ENCODE data around the gene RAPGEF6. TPM values are rescaled to one million over a fixed set of nuclear protein-coding genes. Genes with fewer than 3 reads are reported as not detected.

The RAPGEF6 gene
- total and polyA plus RNA-seq, 9 of the 15 experiments (the other 6 are each of a cell fraction or from before 2014, with no cell fraction given): 2.7 to 23.4 (median 12.7) TPM

DNA sequence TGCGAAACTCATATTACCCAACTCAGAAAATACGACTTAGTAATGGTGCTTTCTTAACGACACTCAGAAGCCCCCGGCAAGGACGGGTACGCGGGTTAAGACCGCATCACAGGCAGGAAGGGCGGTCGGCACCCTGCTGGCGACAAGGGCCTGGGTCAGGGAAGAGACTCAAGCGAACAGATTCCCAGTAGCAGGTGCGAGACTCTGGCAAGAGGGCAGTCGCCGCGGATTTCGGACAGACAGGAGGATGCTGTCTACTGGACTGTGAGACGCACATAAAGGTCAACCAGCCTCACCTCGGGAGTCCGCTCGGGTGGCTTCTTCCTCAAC is 398 bp downstream of the RAPGEF6 start (continued):
- TF ChIP-seq, protein P1, sequence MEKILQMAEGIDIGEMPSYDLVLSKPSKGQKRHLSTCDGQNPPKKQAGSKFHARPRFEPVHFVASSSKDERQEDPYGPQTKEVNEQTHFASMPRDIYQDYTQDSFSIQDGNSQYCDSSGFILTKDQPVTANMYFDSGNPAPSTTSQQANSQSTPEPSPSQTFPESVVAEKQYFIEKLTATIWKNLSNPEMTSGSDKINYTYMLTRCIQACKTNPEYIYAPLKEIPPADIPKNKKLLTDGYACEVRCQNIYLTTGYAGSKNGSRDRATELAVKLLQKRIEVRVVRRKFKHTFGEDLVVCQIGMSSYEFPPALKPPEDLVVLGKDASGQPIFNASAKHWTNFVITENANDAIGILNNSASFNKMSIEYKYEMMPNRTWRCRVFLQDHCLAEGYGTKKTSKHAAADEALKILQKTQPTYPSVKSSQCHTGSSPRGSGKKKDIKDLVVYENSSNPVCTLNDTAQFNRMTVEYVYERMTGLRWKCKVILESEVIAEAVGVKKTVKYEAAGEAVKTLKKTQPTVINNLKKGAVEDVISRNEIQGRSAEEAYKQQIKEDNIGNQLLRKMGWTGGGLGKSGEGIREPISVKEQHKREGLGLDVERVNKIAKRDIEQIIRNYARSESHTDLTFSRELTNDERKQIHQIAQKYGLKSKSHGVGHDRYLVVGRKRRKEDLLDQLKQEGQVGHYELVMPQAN (IDR thresholded peaks at IDR 0.05; ENCODE audit: borderline replicate concordance): no peak
- TF ChIP-seq, protein P2, sequence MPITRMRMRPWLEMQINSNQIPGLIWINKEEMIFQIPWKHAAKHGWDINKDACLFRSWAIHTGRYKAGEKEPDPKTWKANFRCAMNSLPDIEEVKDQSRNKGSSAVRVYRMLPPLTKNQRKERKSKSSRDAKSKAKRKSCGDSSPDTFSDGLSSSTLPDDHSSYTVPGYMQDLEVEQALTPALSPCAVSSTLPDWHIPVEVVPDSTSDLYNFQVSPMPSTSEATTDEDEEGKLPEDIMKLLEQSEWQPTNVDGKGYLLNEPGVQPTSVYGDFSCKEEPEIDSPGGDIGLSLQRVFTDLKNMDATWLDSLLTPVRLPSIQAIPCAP (CRISPR knock-in tag; IDR thresholded peaks at IDR 0.05; ENCODE audit: borderline replicate concordance): no peak
- TF ChIP-seq DPF2 (IDR thresholded peaks at IDR 0.05) (no peak), CHD1 (IDR thresholded peaks at IDR 0.05; ENCODE audit: low read length) (peak; percentile 29), NR4A1 (CRISPR knock-in tag; IDR thresholded peaks at IDR 0.05) (no peak), NR4A1 (tag; IDR thresholded peaks at IDR 0.05) (0 out of 2 replicates have a peak, but pooled peaks have one; percentile 31), PURB (CRISPR knock-in tag; IDR thresholded peaks at IDR 0.05; ENCODE audit: low read depth) (no peak), ZBTB1 (CRISPR knock-in tag; IDR thresholded peaks at IDR 0.05; ENCODE audit: borderline replicate concordance, low read depth) (peak; percentile 73), XRCC3 (IDR thresholded peaks at IDR 0.05) (no peak), MCM7 (IDR thresholded peaks at IDR 0.05) (no peak), ZNF239 (CRISPR knock-in tag; IDR thresholded peaks at IDR 0.05) (no peak), ZKSCAN1 (IDR thresholded peaks at IDR 0.05; ENCODE audit: low read depth, low read length) (no peak), SRF (CRISPR knock-in tag; IDR thresholded peaks at IDR 0.05) (0 out of 4 replicates have a peak, but pooled peaks of 1 of the 2 experiments have one; percentile 22), KLF16 (IDR thresholded peaks at IDR 0.05) (0 out of 2 replicates have a peak, but pooled peaks have one; percentile 12), GABPB1 (CRISPR knock-in tag; IDR thresholded peaks at IDR 0.05) (no peak), SOX6 (IDR thresholded peaks at IDR 0.05) (0 out of 2 replicates have a peak, but pooled peaks have one; percentile 1)
- TF ChIP-seq, protein P3, sequence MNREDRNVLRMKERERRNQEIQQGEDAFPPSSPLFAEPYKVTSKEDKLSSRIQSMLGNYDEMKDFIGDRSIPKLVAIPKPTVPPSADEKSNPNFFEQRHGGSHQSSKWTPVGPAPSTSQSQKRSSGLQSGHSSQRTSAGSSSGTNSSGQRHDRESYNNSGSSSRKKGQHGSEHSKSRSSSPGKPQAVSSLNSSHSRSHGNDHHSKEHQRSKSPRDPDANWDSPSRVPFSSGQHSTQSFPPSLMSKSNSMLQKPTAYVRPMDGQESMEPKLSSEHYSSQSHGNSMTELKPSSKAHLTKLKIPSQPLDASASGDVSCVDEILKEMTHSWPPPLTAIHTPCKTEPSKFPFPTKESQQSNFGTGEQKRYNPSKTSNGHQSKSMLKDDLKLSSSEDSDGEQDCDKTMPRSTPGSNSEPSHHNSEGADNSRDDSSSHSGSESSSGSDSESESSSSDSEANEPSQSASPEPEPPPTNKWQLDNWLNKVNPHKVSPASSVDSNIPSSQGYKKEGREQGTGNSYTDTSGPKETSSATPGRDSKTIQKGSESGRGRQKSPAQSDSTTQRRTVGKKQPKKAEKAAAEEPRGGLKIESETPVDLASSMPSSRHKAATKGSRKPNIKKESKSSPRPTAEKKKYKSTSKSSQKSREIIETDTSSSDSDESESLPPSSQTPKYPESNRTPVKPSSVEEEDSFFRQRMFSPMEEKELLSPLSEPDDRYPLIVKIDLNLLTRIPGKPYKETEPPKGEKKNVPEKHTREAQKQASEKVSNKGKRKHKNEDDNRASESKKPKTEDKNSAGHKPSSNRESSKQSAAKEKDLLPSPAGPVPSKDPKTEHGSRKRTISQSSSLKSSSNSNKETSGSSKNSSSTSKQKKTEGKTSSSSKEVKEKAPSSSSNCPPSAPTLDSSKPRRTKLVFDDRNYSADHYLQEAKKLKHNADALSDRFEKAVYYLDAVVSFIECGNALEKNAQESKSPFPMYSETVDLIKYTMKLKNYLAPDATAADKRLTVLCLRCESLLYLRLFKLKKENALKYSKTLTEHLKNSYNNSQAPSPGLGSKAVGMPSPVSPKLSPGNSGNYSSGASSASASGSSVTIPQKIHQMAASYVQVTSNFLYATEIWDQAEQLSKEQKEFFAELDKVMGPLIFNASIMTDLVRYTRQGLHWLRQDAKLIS (CRISPR knock-in tag; IDR thresholded peaks at IDR 0.05): no peak
- TF ChIP-seq, protein P4, sequence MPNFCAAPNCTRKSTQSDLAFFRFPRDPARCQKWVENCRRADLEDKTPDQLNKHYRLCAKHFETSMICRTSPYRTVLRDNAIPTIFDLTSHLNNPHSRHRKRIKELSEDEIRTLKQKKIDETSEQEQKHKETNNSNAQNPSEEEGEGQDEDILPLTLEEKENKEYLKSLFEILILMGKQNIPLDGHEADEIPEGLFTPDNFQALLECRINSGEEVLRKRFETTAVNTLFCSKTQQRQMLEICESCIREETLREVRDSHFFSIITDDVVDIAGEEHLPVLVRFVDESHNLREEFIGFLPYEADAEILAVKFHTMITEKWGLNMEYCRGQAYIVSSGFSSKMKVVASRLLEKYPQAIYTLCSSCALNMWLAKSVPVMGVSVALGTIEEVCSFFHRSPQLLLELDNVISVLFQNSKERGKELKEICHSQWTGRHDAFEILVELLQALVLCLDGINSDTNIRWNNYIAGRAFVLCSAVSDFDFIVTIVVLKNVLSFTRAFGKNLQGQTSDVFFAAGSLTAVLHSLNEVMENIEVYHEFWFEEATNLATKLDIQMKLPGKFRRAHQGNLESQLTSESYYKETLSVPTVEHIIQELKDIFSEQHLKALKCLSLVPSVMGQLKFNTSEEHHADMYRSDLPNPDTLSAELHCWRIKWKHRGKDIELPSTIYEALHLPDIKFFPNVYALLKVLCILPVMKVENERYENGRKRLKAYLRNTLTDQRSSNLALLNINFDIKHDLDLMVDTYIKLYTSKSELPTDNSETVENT (CRISPR knock-in tag; IDR thresholded peaks at IDR 0.05): 0 out of 2 replicates have a peak, but pooled peaks have one; percentile 8
- TF ChIP-seq, protein P5, sequence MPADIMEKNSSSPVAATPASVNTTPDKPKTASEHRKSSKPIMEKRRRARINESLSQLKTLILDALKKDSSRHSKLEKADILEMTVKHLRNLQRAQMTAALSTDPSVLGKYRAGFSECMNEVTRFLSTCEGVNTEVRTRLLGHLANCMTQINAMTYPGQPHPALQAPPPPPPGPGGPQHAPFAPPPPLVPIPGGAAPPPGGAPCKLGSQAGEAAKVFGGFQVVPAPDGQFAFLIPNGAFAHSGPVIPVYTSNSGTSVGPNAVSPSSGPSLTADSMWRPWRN (IDR thresholded peaks at IDR 0.05; ENCODE audit: low read depth): no peak

Data from K562 (cell line).